ENCODE results near the gene JAML. TPM values are rescaled to one million over a fixed set of nuclear protein-coding genes. Genes with fewer than 3 reads are reported as not detected.

Gene JAML
- total and polyA plus RNA-seq, 2 experiments from 2014 or later, result 0.56 to 1.0 TPM

DNA sequence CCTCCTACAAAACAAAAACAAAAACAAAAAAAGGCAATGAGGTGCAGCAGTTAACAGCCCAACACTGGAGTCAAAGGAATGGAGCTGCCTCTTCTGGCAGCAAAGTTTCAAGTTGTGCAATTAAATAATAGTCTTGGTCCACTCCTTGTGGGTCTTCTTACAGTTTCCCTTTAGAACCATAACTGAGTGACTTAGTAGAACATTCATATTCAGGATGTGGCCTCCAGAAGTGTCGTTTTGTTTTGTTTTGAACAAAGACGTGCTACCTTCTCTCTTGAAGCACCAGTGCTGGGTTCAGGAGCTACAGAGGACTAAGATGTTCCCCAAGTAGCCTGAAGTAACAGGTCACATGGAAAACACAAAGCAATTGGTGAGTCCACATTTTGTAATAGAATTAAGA, 2.0 kb upstream of the JAML start (continued):
- TF ChIP-seq, protein P1, sequence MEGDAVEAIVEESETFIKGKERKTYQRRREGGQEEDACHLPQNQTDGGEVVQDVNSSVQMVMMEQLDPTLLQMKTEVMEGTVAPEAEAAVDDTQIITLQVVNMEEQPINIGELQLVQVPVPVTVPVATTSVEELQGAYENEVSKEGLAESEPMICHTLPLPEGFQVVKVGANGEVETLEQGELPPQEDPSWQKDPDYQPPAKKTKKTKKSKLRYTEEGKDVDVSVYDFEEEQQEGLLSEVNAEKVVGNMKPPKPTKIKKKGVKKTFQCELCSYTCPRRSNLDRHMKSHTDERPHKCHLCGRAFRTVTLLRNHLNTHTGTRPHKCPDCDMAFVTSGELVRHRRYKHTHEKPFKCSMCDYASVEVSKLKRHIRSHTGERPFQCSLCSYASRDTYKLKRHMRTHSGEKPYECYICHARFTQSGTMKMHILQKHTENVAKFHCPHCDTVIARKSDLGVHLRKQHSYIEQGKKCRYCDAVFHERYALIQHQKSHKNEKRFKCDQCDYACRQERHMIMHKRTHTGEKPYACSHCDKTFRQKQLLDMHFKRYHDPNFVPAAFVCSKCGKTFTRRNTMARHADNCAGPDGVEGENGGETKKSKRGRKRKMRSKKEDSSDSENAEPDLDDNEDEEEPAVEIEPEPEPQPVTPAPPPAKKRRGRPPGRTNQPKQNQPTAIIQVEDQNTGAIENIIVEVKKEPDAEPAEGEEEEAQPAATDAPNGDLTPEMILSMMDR (conservative IDR thresholded peaks at IDR 0.05; ENCODE audit: low read depth in 2 of 2), result no peak
- TF ChIP-seq EZH2 (IDR thresholded peaks at IDR 0.05; ENCODE audit: low read depth, unreplicated experiment) (no peak), EZH2phosphoT487 (IDR thresholded peaks at IDR 0.05; ENCODE audit: unreplicated experiment) (no peak), NANOG (IDR thresholded peaks at IDR 0.05; ENCODE audit: borderline replicate concordance) (no peak), CREB1 (CRISPR knock-in tag; IDR thresholded peaks at IDR 0.05; ENCODE audit: low read depth) (no peak), JUNB (IDR thresholded peaks at IDR 0.05; ENCODE audit: unreplicated experiment) (no peak)
- TF ChIP-seq, protein P2, sequence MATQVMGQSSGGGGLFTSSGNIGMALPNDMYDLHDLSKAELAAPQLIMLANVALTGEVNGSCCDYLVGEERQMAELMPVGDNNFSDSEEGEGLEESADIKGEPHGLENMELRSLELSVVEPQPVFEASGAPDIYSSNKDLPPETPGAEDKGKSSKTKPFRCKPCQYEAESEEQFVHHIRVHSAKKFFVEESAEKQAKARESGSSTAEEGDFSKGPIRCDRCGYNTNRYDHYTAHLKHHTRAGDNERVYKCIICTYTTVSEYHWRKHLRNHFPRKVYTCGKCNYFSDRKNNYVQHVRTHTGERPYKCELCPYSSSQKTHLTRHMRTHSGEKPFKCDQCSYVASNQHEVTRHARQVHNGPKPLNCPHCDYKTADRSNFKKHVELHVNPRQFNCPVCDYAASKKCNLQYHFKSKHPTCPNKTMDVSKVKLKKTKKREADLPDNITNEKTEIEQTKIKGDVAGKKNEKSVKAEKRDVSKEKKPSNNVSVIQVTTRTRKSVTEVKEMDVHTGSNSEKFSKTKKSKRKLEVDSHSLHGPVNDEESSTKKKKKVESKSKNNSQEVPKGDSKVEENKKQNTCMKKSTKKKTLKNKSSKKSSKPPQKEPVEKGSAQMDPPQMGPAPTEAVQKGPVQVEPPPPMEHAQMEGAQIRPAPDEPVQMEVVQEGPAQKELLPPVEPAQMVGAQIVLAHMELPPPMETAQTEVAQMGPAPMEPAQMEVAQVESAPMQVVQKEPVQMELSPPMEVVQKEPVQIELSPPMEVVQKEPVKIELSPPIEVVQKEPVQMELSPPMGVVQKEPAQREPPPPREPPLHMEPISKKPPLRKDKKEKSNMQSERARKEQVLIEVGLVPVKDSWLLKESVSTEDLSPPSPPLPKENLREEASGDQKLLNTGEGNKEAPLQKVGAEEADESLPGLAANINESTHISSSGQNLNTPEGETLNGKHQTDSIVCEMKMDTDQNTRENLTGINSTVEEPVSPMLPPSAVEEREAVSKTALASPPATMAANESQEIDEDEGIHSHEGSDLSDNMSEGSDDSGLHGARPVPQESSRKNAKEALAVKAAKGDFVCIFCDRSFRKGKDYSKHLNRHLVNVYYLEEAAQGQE (IDR thresholded peaks at IDR 0.05; ENCODE audit: unreplicated experiment), result no peak

DNA sequence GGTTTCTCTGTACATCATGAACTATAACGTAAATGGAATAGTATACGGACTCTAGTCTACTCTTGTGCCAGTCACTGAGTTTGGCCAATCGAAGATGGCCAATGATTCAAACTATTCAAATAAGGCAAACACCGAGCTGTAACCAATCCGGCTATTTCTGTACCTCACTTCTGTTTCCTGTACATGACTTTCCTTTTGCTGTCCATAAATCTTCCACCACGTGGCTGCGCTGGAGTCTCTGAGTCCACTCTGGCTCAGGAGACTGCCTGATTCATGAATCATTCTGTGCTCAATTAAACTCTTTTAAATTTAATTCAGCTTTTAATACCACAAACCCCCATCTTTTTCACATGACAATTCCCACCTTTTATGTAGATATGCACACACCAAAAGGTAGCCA, 1.5 kb upstream of the JAML start:
- H4K20me1 ChIP-seq (replicated peaks; ENCODE audit: insufficient read depth), result no peaks in the 10 kb centered on the region
- H3K36me3 ChIP-seq (ENCODE audit: insufficient read depth), result no peaks in the 10 kb centered on the region
- no peaks in the 10 kb centered on the region for H3K4me1 ChIP-seq (ENCODE audit: insufficient read depth)
- H3K4me3 ChIP-seq, result no peak overlapping the region
- H3K9me2 ChIP-seq (ENCODE audit: insufficient read depth), result no peaks in the 10 kb centered on the region
- Mint-ChIP-seq H3K9me3 (no peaks in the 10 kb centered on the region), H3K27me3 (ENCODE audit: insufficient read depth, low read depth, poor library complexity) (no peaks in the 10 kb centered on the region), H3K4me3 (no peak overlapping the region), H3K4me1 (no peaks in the 10 kb centered on the region), H3K36me3 (ENCODE audit: low read depth) (no peaks in the 10 kb centered on the region), H3K27ac (no peak overlapping the region)
- no peak overlapping the region for H3K27ac ChIP-seq (ENCODE audit: low read depth)
- no peaks in the 10 kb centered on the region for H3K27me3 ChIP-seq (ENCODE audit: insufficient read depth)
- H3K79me2 ChIP-seq (replicated peaks; ENCODE audit: insufficient read depth), result no peaks in the 10 kb centered on the region
- H3K4me2 ChIP-seq, result no peak overlapping the region
- H2AFZ ChIP-seq, result no peak overlapping the region
- DNase-seq (ENCODE audit: low spot score) (no peak), ATAC-seq (no peak)
- no peaks in the 10 kb centered on the region for H3F3A ChIP-seq (replicated peaks; ENCODE audit: low read depth)
- TF ChIP-seq, protein P1 (conservative IDR thresholded peaks at IDR 0.05; ENCODE audit: low read depth in 2 of 2), result no peak
- no peak for TF ChIP-seq JUNB (IDR thresholded peaks at IDR 0.05; ENCODE audit: unreplicated experiment)
- no peak for TF ChIP-seq ZNF114 (CRISPR knock-in tag; IDR thresholded peaks at IDR 0.05)
- TF ChIP-seq STAT1 (IDR thresholded peaks at IDR 0.05; ENCODE audit: unreplicated experiment), result no peak
- TF ChIP-seq POLR2AphosphoS5 (IDR thresholded peaks at IDR 0.05; ENCODE audit: low read depth), result no peak
- no peak for TF ChIP-seq ZNF462 (CRISPR knock-in tag; IDR thresholded peaks at IDR 0.05)
- no peak for TF ChIP-seq NANOG (IDR thresholded peaks at IDR 0.05; ENCODE audit: borderline replicate concordance)
- TF ChIP-seq EZH2 (IDR thresholded peaks at IDR 0.05; ENCODE audit: low read depth, unreplicated experiment), result no peak
